HG03045 (cell line): Measurements from ENCODE around the gene SCT.

Source experiments
- ATAC-seq: cut with Tn5 transposase; IDR thresholded peaks from one replicate; pipeline ENCODE4 v1.9.1; 2021; ENCODE audit warnings: mild to moderate bottlenecking, moderate library complexity; ENCODE audit not compliant: unreplicated experiment

Gene SCT

GRCh38 chr11:611001-611996 is 15.7 kb downstream of the SCT start:
- ATAC-seq, result no peak

- no peak for ATAC-seq
Observed at GRCh38 chr11:610146-610801, 16.7 kb downstream of the SCT start.

GRCh38 chr11:609341-609811 is 17.6 kb downstream of the SCT start:
- ATAC-seq, result no peak

GRCh38 chr11:608791-609251 is 18.2 kb downstream of the SCT start:
- no peak for ATAC-seq

GRCh38 chr11:607971-608659 is 18.9 kb downstream of the SCT start:
- no peak for ATAC-seq

- ATAC-seq, result no peak
Observed at GRCh38 chr11:607020-607780, 19.8 kb downstream of the SCT start.

GRCh38 chr11:606245-606644 is 20.7 kb downstream of the SCT start:
- no peak for ATAC-seq

- no peak for ATAC-seq
Observed at GRCh38 chr11:605286-606129, 21.5 kb downstream of the SCT start.

- ATAC-seq, result no peak
Observed at GRCh38 chr11:603154-603553, 23.8 kb downstream of the SCT start.

- ATAC-seq, result no peak
Observed at GRCh38 chr11:601573-602245, 25.3 kb downstream of the SCT start.

GRCh38 chr11:598005-598680 is 28.8 kb downstream of the SCT start:
- ATAC-seq, result no peak

GRCh38 chr11:597166-597725 is 29.7 kb downstream of the SCT start:
- no peak for ATAC-seq

GRCh38 chr11:596374-596773 is 30.6 kb downstream of the SCT start:
- no peak for ATAC-seq

GRCh38 chr11:595400-595799 is 31.6 kb downstream of the SCT start:
- no peak for ATAC-seq

- ATAC-seq, result no peak
Observed at GRCh38 chr11:593347-593746, 33.6 kb downstream of the SCT start.

- no peak for ATAC-seq
Observed at GRCh38 chr11:592918-593317, 34.1 kb downstream of the SCT start.

- no peak for ATAC-seq
Observed at GRCh38 chr11:592501-592900, 34.5 kb downstream of the SCT start.

GRCh38 chr11:590997-591396 is 36.0 kb downstream of the SCT start:
- no peak for ATAC-seq
